Stimulated activated CD8-positive, alpha-beta memory T cell treated with anti-CD3 and anti-CD28 coated beads, Interleukin-15, amount 100 ng/mL, for 4 hours (primary cell): ENCODE measurements around the gene SIDT2.
"Not testable (repeated sequence)": the region's sequence is repeated elsewhere in the genome, so short reads cannot be mapped to it uniquely, and the experiment has no call there.

Experiments used
- DNase-seq, 2 donors: peaks; one replicate each; pipeline ENCODE4 v3.0.0-alpha.2; 2020; ENCODE audit warnings: low read depth in 2 of 2

Gene SIDT2

GRCh38 chr11:117204283-117205080 is 25.9 kb downstream of the SIDT2 start:
- DNase-seq, result no peak

- DNase-seq, result no peak
These were observed 26.8 kb downstream of the SIDT2 start for GRCh38 chr11:117205211-117205818.

GRCh38 chr11:117206111-117206510 is 27.6 kb downstream of the SIDT2 start:
- not testable (repeated sequence) for DNase-seq

DNA sequence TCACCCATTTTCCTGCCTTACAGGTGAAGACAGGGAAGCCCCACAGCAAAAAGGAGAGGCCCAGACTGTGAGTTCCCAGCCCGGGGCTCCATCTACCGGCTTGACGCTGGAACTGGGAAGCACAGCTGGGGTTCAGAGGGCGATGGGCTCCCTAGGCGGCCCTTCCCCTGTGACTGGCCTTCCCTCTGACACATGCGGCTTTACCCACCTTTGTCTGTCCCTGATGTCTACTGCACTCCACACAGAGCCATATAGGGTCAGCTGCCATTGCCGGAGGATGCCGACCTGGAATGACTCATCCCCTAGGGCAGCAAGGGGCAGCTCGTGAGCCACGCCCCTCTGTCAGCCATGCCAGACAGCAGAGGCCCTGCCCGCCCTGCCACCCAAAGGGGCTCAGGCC is 28.3 kb downstream of the SIDT2 start:
- DNase-seq, result not testable (repeated sequence)

- DNase-seq, result not testable (repeated sequence)
These were observed 28.9 kb downstream of the SIDT2 start for GRCh38 chr11:117207481-117207880.

DNA sequence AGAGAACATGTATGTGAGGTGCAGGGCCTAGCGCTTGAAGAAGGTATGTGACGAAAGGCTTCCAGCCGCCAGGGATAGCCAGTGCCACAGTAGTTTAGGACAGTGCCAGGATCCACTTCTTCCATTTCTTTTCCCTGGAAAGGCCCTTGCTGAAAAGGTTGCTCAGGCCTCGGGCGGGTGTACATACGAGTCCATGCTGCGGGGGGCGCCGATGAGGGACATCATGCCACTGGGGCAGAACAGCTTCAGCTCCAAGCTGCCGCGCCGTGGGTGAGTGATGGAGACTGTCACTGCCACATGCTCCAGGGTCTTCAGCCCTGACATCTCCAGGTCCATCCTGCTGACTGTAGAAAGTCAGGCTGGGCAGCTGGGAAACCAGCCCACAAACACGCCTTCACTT is 30.2 kb downstream of the SIDT2 start:
- not testable (repeated sequence) for DNase-seq

- DNase-seq, result not testable (repeated sequence)
These were observed 31.0 kb downstream of the SIDT2 start for GRCh38 chr11:117209351-117210125.

DNA sequence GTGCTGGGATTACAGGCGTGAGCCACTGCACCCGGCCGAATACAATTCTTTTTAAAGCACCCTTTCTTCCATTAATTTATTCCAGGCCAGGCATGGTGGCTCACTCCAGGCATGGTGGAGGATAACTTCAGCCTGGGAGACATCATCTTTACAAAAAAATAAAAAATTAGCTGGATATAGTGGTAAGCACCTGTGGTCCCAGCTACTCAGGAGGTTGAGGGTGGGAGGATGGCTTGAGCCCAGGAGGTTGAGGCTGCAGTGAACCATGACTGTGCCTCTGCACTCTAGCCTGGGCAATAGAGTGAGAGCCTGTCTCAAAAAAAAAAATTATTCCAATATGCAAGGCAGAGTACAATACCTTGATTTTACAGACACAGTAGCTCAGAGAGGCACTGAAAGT is 32.1 kb downstream of the SIDT2 start:
- no peak for DNase-seq

DNA sequence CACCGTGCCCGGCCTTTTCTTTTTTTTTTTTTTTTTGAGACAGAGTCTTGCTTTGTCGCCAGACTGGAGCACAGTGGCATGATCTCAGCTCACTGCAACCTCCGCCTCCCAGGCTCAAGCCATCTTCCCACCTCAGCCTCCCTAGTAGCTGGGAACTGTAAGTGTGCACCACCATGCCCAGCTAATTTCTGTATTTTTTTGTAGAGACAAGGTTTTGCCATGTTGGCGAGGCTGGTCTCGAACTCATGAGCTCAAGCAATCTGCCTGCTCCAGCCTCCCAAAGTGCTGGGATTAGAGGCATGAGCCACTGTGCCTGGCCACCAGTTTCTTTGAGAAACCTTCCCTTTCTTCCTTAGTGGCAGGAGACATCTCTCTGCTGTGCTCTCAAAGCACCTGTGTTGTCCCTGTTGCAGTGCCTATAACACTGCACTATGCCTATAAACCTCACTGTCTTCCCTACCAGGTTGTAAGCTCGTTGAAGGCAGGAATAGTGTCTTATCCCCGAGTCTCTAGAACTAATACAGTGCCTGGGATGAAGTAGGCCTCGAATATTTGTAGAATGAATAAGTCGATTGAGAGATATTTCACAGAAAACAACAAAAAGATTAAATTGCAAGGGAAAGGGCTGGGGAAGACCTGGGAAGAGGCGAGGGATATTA is 34.3 kb downstream of the SIDT2 start:
- no peak for DNase-seq

- DNase-seq, result no peak
These were observed 36.0 kb downstream of the SIDT2 start for GRCh38 chr11:117214404-117215110.

GRCh38 chr11:117217141-117218084 is 38.9 kb downstream of the SIDT2 start:
- DNase-seq, result no peak

- DNase-seq, result no peak
These were observed 39.8 kb downstream of the SIDT2 start for GRCh38 chr11:117218133-117218915.

DNA sequence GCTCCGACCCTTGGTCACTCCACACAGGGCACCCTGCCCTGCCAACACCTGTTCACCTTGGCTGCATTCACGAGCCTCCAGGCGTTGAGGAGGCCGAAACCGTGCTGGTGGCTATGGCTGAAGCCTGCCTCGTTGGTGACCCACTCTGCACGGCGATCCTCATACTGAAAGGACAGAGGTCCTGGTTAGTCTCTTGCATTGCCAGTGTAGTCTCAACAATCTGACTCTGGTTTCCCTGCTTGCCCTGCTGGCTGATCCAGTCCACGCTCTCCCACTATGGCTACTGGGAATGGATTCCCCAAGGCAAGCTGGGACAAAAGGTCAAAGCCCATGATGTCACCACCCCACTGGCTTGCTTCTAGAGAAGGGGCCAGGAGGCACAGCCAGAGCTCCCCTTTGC is 40.5 kb downstream of the SIDT2 start:
- DNase-seq, result no peak

- DNase-seq, result no peak
These were observed 40.9 kb downstream of the SIDT2 start for GRCh38 chr11:117219455-117219854.

- DNase-seq, result no peak
These were observed 41.5 kb downstream of the SIDT2 start for GRCh38 chr11:117219995-117220394.

DNA sequence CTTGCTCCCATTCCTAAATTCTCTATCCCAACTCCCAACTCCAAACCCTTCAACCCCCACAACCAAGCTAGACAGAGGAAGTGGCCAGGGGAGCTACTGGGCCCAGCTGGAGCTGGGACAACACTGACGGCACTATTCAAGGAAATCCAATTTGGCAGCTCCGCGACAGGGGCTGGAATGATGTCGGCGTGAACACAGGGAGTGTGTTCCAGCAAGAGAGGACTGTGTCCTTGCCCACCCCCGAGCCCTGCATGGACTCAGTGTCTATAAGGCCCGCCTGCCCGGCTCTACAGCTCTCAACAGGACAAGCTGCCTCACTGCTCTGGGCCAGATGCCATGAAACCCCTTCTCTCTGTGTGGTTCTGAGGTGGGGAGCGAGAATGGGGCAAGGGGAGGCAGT is 42.0 kb downstream of the SIDT2 start:
- DNase-seq, result no peak

GRCh38 chr11:117220999-117221774 is 42.6 kb downstream of the SIDT2 start:
- DNase-seq, result no peak

DNA sequence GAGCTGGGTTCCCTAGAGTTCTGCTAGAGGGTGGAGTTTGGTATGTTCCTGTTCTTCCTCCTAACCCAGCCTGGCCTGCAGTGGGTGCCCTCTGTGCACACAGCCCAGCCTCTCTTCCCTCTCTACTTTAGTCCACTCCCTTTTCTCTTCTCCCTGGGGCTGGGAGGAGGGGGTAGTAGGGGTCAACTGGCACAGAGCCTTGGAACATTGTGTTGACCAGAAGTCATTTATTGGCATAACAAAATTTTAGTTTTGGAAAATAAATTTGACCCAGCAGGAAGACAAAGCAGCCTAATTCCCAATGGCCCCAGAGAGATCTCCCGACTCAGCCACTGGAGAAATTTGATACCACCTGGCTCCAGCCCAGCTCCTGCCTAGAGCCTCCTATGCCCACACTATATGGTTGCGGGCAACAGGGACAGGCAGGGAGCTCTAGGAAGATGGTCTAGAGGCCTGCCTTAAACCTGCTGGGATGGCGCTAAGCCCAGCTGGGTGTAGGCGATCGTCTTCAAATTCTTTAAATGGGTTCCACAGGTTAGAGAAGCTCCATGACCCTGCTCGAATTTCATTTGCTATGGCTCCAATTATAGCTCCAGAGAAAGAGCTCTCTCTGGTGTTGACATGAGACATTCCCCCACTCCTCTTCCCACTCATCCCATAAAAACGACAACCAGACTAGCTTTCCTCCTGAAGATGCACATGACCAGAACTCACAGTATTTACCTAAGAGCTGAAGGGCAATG is 43.4 kb downstream of the SIDT2 start:
- no peak for DNase-seq
